ENCODE results near the gene FHOD3. TPM values are rescaled to one million over a fixed set of nuclear protein-coding genes. Genes with fewer than 3 reads are reported as not detected.
"Not testable (repeated sequence)": the region's sequence is repeated elsewhere in the genome, so short reads cannot be mapped to it uniquely, and the experiment has no call there.

The FHOD3 gene
- total RNA-seq, 1 donor: not detected

GRCh38 chr18:36547544-36547943 lies 250.0 kb downstream of the FHOD3 start:
- H3K27me3 ChIP-seq (ENCODE audit: insufficient read depth, low read length): no peaks in the 10 kb centered on the region
- H3K4me1 ChIP-seq (ENCODE audit: insufficient read depth, low read length): no peaks in the 10 kb centered on the region
- H3K4me3 ChIP-seq (ENCODE audit: low read length): no peak overlapping the region
- no peaks in the 10 kb centered on the region for H3K9me3 ChIP-seq (ENCODE audit: low read depth, low read length)

- H3K9me3 ChIP-seq (ENCODE audit: low read depth, low read length); H3K4me3 ChIP-seq (ENCODE audit: low read length); H3K27me3 ChIP-seq (ENCODE audit: insufficient read depth, low read length); H3K4me1 ChIP-seq (ENCODE audit: insufficient read depth, low read length): not testable (repeated sequence)
Measured at GRCh38 chr18:36551274-36551673, 253.8 kb downstream of the FHOD3 start.

GRCh38 chr18:36558234-36558633 lies 260.7 kb downstream of the FHOD3 start:
- H3K4me1 ChIP-seq (ENCODE audit: insufficient read depth, low read length): no peaks in the 10 kb centered on the region
- peaks cover 2% of the 10 kb centered on the region for H3K27me3 ChIP-seq (ENCODE audit: insufficient read depth, low read length)
- no peak overlapping the region for H3K4me3 ChIP-seq (ENCODE audit: low read length)
- peaks cover 6% of the 10 kb centered on the region for H3K9me3 ChIP-seq (ENCODE audit: low read depth, low read length)

- no peak overlapping the region for H3K4me3 ChIP-seq (ENCODE audit: low read length)
- peaks cover 2% of the 10 kb centered on the region for H3K27me3 ChIP-seq (ENCODE audit: insufficient read depth, low read length)
- H3K9me3 ChIP-seq (ENCODE audit: low read depth, low read length): peaks cover 6% of the 10 kb centered on the region
- H3K4me1 ChIP-seq (ENCODE audit: insufficient read depth, low read length): no peaks in the 10 kb centered on the region
Measured at GRCh38 chr18:36559149-36559857, 261.8 kb downstream of the FHOD3 start.

GRCh38 chr18:36560187-36560586 lies 262.7 kb downstream of the FHOD3 start:
- peaks cover 6% of the 10 kb centered on the region for H3K9me3 ChIP-seq (ENCODE audit: low read depth, low read length)
- no peaks in the 10 kb centered on the region for H3K4me1 ChIP-seq (ENCODE audit: insufficient read depth, low read length)
- no peak overlapping the region for H3K4me3 ChIP-seq (ENCODE audit: low read length)
- H3K27me3 ChIP-seq (ENCODE audit: insufficient read depth, low read length): peaks cover 2% of the 10 kb centered on the region

- Histone ChIP-seq H3K4me3 (ENCODE audit: low read length) (no peak overlapping the region), H3K4me1 (ENCODE audit: insufficient read depth, low read length) (no peaks in the 10 kb centered on the region), H3K27me3 (ENCODE audit: insufficient read depth, low read length) (no peaks in the 10 kb centered on the region), H3K9me3 (ENCODE audit: low read depth, low read length) (no peaks in the 10 kb centered on the region)
Measured at GRCh38 chr18:36561046-36561445, 263.5 kb downstream of the FHOD3 start.

- Histone ChIP-seq H3K4me1 (ENCODE audit: insufficient read depth, low read length) (no peaks in the 10 kb centered on the region), H3K4me3 (ENCODE audit: low read length) (no peak overlapping the region), H3K27me3 (ENCODE audit: insufficient read depth, low read length) (no peaks in the 10 kb centered on the region), H3K9me3 (ENCODE audit: low read depth, low read length) (no peaks in the 10 kb centered on the region)
Measured at GRCh38 chr18:36564841-36565240, 267.3 kb downstream of the FHOD3 start.

- Histone ChIP-seq H3K4me1 (ENCODE audit: insufficient read depth, low read length) (no peaks in the 10 kb centered on the region), H3K4me3 (ENCODE audit: low read length) (no peak overlapping the region), H3K27me3 (ENCODE audit: insufficient read depth, low read length) (no peaks in the 10 kb centered on the region), H3K9me3 (ENCODE audit: low read depth, low read length) (no peaks in the 10 kb centered on the region)
Measured at GRCh38 chr18:36567800-36568199, 270.3 kb downstream of the FHOD3 start.

- H3K4me1 ChIP-seq (ENCODE audit: insufficient read depth, low read length): no peaks in the 10 kb centered on the region
- H3K4me3 ChIP-seq (ENCODE audit: low read length): no peak overlapping the region
- H3K9me3 ChIP-seq (ENCODE audit: low read depth, low read length): no peaks in the 10 kb centered on the region
- no peaks in the 10 kb centered on the region for H3K27me3 ChIP-seq (ENCODE audit: insufficient read depth, low read length)
Measured at GRCh38 chr18:36568487-36568886, 271.0 kb downstream of the FHOD3 start.

- Histone ChIP-seq H3K9me3 (ENCODE audit: low read depth, low read length) (no peaks in the 10 kb centered on the region), H3K27me3 (ENCODE audit: insufficient read depth, low read length) (no peaks in the 10 kb centered on the region), H3K4me3 (ENCODE audit: low read length) (no peak overlapping the region), H3K4me1 (ENCODE audit: insufficient read depth, low read length) (no peaks in the 10 kb centered on the region)
Measured at GRCh38 chr18:36572135-36572856, 274.8 kb downstream of the FHOD3 start.

GRCh38 chr18:36576339-36576738 lies 278.8 kb downstream of the FHOD3 start:
- Histone ChIP-seq H3K4me1 (ENCODE audit: insufficient read depth, low read length) (no peaks in the 10 kb centered on the region), H3K9me3 (ENCODE audit: low read depth, low read length) (no peaks in the 10 kb centered on the region), H3K27me3 (ENCODE audit: insufficient read depth, low read length) (no peaks in the 10 kb centered on the region), H3K4me3 (ENCODE audit: low read length) (no peak overlapping the region)

- H3K9me3 ChIP-seq (ENCODE audit: low read depth, low read length): no peaks in the 10 kb centered on the region
- H3K4me3 ChIP-seq (ENCODE audit: low read length): no peak overlapping the region
- H3K4me1 ChIP-seq (ENCODE audit: insufficient read depth, low read length): no peaks in the 10 kb centered on the region
- no peaks in the 10 kb centered on the region for H3K27me3 ChIP-seq (ENCODE audit: insufficient read depth, low read length)
Measured at GRCh38 chr18:36578871-36579710, 281.6 kb downstream of the FHOD3 start.

- Histone ChIP-seq H3K4me1 (ENCODE audit: insufficient read depth, low read length) (no peaks in the 10 kb centered on the region), H3K9me3 (ENCODE audit: low read depth, low read length) (no peaks in the 10 kb centered on the region), H3K27me3 (ENCODE audit: insufficient read depth, low read length) (no peaks in the 10 kb centered on the region), H3K4me3 (ENCODE audit: low read length) (no peak overlapping the region)
Measured at GRCh38 chr18:36580266-36580665, 282.8 kb downstream of the FHOD3 start.

- H3K4me1 ChIP-seq (ENCODE audit: insufficient read depth, low read length): no peaks in the 10 kb centered on the region
- H3K27me3 ChIP-seq (ENCODE audit: insufficient read depth, low read length): no peaks in the 10 kb centered on the region
- H3K9me3 ChIP-seq (ENCODE audit: low read depth, low read length): no peaks in the 10 kb centered on the region
- H3K4me3 ChIP-seq (ENCODE audit: low read length): no peak overlapping the region
Measured at GRCh38 chr18:36580874-36581750, 283.6 kb downstream of the FHOD3 start.

Data from mononuclear cell (primary cell).